Measurements from ENCODE around the gene TPPP3.

DNA sequence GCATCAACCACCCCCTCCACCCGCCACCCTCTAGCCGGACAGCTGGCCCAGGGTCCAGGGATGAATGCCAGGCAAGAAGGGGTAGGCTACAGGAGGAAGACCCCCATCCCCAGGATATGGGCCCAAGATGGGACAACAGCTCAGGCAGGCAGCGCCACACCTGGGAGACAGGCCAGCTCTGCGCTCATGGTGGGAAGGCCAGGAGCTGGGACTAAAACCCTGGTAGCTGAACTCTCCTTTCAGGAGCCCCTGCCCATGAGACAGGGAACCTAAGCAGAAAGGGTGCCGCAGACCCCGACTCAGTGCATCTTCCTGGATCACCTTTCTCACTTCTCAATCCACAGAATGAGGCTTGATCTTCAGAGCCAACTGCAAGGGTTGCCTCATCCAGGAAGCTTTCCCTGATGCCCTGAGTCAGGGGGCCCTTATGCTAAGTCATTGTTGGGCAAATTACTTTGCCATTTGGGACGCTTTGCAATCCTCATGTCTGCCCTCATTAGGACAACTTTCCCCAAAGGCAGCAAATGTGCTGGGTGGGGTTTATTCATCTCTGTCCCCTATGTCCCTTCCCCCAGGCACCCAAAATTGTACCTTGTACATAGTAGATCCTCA, 14.0 kb upstream of the TPPP3 start:
- TF ChIP-seq POLR2A (IDR thresholded peaks at IDR 0.05; ENCODE audit: low read depth, low read length) (no peak), POLR2AphosphoS5 (IDR thresholded peaks at IDR 0.05; ENCODE audit: low read depth, low read length) (no peak), TAF1 (IDR thresholded peaks at IDR 0.05; ENCODE audit: low read depth, low read length) (no peak), SPI1 (IDR thresholded peaks at IDR 0.05; ENCODE audit: low read depth, low read length) (no peak), POU2F2 (IDR thresholded peaks at IDR 0.05; ENCODE audit: low read depth, low read length) (no peak), PAX5 (IDR thresholded peaks at IDR 0.05; ENCODE audit: insufficient read depth, low read length, severe bottlenecking) (no peak)

Data from GM12891 (cell line).